ENCODE data around the gene PCDH10. TPM values are rescaled to one million over a fixed set of nuclear protein-coding genes. Genes with fewer than 3 reads are reported as not detected.

The PCDH10 gene
- total RNA-seq, 1 experiment from 2014 or later: not detected

DNA sequence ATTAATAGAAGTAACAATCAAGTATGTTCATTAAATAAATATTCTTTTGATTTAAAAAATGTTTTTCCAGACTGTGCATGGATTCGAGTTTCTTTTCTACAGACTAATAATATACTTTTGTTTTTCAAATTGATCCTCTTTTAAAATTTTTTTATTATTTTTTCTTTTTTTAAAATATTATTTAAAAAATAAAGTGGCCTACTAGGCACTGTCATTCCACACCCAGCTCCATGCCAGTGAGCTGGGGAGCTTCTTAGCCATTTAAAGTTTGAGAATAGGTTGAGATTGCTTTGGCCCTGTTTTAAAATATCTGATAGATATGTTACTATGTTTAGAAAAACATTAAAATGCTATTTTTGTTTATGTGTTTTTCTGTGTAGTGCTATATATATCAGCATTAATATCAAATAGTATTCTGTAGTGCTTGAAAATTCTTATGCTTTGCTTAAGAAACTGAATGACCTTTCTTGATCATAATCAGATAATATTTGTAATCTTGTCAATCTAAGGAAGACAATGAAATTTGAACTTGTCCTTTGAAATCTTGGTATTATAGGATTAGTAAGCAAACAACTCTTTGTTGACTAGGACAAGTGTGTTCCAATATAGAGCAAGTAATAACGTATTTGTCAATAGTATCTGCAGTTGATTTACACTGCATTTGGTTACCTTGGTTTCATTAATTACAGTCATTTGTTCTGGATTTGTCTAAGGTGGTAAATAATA lies 12.6 kb downstream of the PCDH10 start:
- H3K36me3 ChIP-seq (ENCODE audit: low read depth): no peaks in the 10 kb centered on the region
- H3K9me2 ChIP-seq (ENCODE audit: insufficient read depth): no peaks in the 10 kb centered on the region
- H3K4me3 ChIP-seq: no peak overlapping the region
- no peaks in the 10 kb centered on the region for H4K20me1 ChIP-seq (ENCODE audit: insufficient read depth)
- H3K27me3 ChIP-seq (ENCODE audit: insufficient read depth, low read depth): no peaks in the 10 kb centered on the region
- no peak for DNase-seq
- intact Hi-C loops (cut with micrococcal nuclease; ENCODE audit: unreplicated experiment): no loop called here
- H3K4me1 ChIP-seq (replicated peaks; ENCODE audit: insufficient read depth): no peaks in the 10 kb centered on the region
- H3K9me3 ChIP-seq (ENCODE audit: insufficient read depth, low read depth): no peaks in the 10 kb centered on the region; the same call in 1 of the 2 replicates
- H3K79me2 ChIP-seq (ENCODE audit: low read depth): no peaks in the 10 kb centered on the region
- ChIA-PET POLR2A (ENCODE audit: unreplicated experiment) (no interaction called here), CTCF (interaction anchor here (0.7 kb wide), 1 partner anchor 1126 kb away, joined by 3 read pairs; no protein-coding TSS in a partner anchor)
- no peak overlapping the region for H3K27ac ChIP-seq
- no peak overlapping the region for H2AFZ ChIP-seq
- TF ChIP-seq EZH2 (IDR thresholded peaks at IDR 0.05; ENCODE audit: low read depth): no peak
- TF ChIP-seq, protein P1, sequence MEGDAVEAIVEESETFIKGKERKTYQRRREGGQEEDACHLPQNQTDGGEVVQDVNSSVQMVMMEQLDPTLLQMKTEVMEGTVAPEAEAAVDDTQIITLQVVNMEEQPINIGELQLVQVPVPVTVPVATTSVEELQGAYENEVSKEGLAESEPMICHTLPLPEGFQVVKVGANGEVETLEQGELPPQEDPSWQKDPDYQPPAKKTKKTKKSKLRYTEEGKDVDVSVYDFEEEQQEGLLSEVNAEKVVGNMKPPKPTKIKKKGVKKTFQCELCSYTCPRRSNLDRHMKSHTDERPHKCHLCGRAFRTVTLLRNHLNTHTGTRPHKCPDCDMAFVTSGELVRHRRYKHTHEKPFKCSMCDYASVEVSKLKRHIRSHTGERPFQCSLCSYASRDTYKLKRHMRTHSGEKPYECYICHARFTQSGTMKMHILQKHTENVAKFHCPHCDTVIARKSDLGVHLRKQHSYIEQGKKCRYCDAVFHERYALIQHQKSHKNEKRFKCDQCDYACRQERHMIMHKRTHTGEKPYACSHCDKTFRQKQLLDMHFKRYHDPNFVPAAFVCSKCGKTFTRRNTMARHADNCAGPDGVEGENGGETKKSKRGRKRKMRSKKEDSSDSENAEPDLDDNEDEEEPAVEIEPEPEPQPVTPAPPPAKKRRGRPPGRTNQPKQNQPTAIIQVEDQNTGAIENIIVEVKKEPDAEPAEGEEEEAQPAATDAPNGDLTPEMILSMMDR (conservative IDR thresholded peaks at IDR 0.05): no peak
- BruUV-seq (replicated peaks): no TSS peak
- no peak overlapping the region for H3K4me2 ChIP-seq
- H3F3A ChIP-seq (ENCODE audit: insufficient read depth, low read depth): no peaks in the 10 kb centered on the region

DNA sequence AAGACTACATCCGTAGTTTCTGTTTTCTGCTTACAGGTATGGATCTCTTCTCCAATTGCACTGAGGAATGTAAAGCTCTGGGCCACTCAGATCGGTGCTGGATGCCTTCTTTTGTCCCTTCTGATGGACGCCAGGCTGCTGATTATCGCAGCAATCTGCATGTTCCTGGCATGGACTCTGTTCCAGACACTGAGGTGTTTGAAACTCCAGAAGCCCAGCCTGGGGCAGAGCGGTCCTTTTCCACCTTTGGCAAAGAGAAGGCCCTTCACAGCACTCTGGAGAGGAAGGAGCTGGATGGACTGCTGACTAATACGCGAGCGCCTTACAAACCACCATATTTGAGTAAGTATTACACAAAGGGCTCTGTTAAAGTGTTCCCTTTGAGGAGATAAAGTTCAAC lies 13.8 kb downstream of the PCDH10 start:
- no peak overlapping the region for H3K27ac ChIP-seq
- no peaks in the 10 kb centered on the region; the same call in 1 of the 2 replicates for H3K9me3 ChIP-seq (ENCODE audit: insufficient read depth, low read depth)
- H3K36me3 ChIP-seq (ENCODE audit: low read depth): no peaks in the 10 kb centered on the region
- TF ChIP-seq, protein P1 (conservative IDR thresholded peaks at IDR 0.05): no peak
- no peak for TF ChIP-seq EZH2 (IDR thresholded peaks at IDR 0.05; ENCODE audit: low read depth)
- no peak overlapping the region for H2AFZ ChIP-seq
- intact Hi-C loops (cut with micrococcal nuclease; ENCODE audit: unreplicated experiment): no loop called here
- H4K20me1 ChIP-seq (ENCODE audit: insufficient read depth): no peaks in the 10 kb centered on the region
- H3K4me1 ChIP-seq (replicated peaks; ENCODE audit: insufficient read depth): no peaks in the 10 kb centered on the region
- POLR2A ChIA-PET (ENCODE audit: unreplicated experiment): no interaction called here
- H3K4me3 ChIP-seq: no peak overlapping the region
- DNase-seq: no peak
- no TSS peak for BruUV-seq (replicated peaks)
- no peaks in the 10 kb centered on the region for H3K79me2 ChIP-seq (ENCODE audit: low read depth)
- no peaks in the 10 kb centered on the region for H3F3A ChIP-seq (ENCODE audit: insufficient read depth, low read depth)
- CTCF ChIA-PET: no interaction called here
- no peaks in the 10 kb centered on the region for H3K27me3 ChIP-seq (ENCODE audit: insufficient read depth, low read depth)
- no peaks in the 10 kb centered on the region for H3K9me2 ChIP-seq (ENCODE audit: insufficient read depth)
- no peak overlapping the region for H3K4me2 ChIP-seq

DNA sequence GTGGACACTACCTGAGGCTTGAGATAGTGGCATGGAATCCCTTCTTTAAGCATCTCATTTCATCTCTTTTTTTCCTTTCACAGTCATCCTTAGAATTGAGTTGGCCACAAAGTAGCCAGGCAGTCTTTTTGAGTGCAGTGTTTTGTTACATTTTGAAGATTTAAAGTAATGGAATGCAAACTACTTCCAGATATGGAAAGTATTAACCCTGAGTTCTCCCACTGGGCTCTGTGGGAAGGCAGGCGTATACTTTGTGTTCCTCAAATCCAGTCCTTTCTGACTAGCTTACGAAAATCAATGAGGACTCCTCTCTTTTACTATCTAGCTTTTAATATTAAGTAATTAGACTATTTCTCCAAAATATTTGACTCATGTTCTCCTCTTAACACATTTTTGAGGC lies 29.9 kb downstream of the PCDH10 start:
- no peak overlapping the region for H3K4me2 ChIP-seq
- no peak overlapping the region for H2AFZ ChIP-seq
- TF ChIP-seq EZH2 (IDR thresholded peaks at IDR 0.05; ENCODE audit: low read depth): no peak
- TF ChIP-seq, protein P1 (conservative IDR thresholded peaks at IDR 0.05): no peak
- CTCF ChIA-PET: no interaction called here
- POLR2A ChIA-PET (ENCODE audit: unreplicated experiment): no interaction called here
- H3K4me3 ChIP-seq: no peak overlapping the region
- no peaks in the 10 kb centered on the region for H3K79me2 ChIP-seq (ENCODE audit: low read depth)
- no peak for DNase-seq
- intact Hi-C loops (cut with micrococcal nuclease; ENCODE audit: unreplicated experiment): no loop called here
- H3F3A ChIP-seq (ENCODE audit: insufficient read depth, low read depth): no peaks in the 10 kb centered on the region
- H3K9me3 ChIP-seq (ENCODE audit: insufficient read depth, low read depth): no peaks in the 10 kb centered on the region
- no TSS peak for BruUV-seq (replicated peaks)
- H3K4me1 ChIP-seq (replicated peaks; ENCODE audit: insufficient read depth): no peaks in the 10 kb centered on the region
- no peaks in the 10 kb centered on the region for H3K9me2 ChIP-seq (ENCODE audit: insufficient read depth)
- H3K27me3 ChIP-seq (ENCODE audit: insufficient read depth, low read depth): no peaks in the 10 kb centered on the region
- H3K36me3 ChIP-seq (ENCODE audit: low read depth): no peaks in the 10 kb centered on the region
- no peaks in the 10 kb centered on the region for H4K20me1 ChIP-seq (ENCODE audit: insufficient read depth)
- no peak overlapping the region for H3K27ac ChIP-seq

Measured in PC-9 (cell line).